SK-N-MC (cell line): ENCODE measurements around the gene GJA1.

Source experiments
- DNase-seq: peaks from one replicate; pipeline ENCODE4 v3.0.0-alpha.2; 2011; ENCODE audit warnings: low read depth, low spot score
- H3K27ac ChIP-seq: fragments of 200-600 bp; sonication (generic); 2 replicates; pipeline ENCODE4 v1.5.1; 2016; ENCODE audit warnings: mixed run types
- H3K36me3 ChIP-seq: fragments of 200-600 bp; sonication (generic); 2 replicates; pipeline ENCODE4 v1.6.1; 2017; ENCODE audit warnings: antibody characterized with exemption, low read length, mixed read lengths; ENCODE audit not compliant: insufficient read depth
- H3K4me3 ChIP-seq: fragments of 200-600 bp; sonication (generic); 2 replicates; pipeline ENCODE4 v1.5.1; 2016
- H3K9ac ChIP-seq: fragments of 200-600 bp; sonication (generic); 2 replicates; pipeline ENCODE4 v1.8.0; 2017; ENCODE audit warnings: mixed run types, mixed read lengths; ENCODE audit not compliant: insufficient read length
- H3K9me3 ChIP-seq: fragments of 200-600 bp; sonication (generic); 2 replicates; pipeline ENCODE4 v1.6.1; 2017; ENCODE audit warnings: low read depth, mild to moderate bottlenecking, antibody characterized with exemption, low read length, moderate library complexity, mixed read lengths
- EZH2 ChIP-seq: fragments of 200-600 bp; sonication (generic); IDR thresholded peaks from one replicate; pipeline ENCODE4 v1.6.1; 2017; ENCODE audit warnings: antibody characterized with exemption
- FOXP2 ChIP-seq: optimal IDR thresholded peaks from 2 replicates; pipeline ENCODE3; 2011; ENCODE audit warnings: mild to moderate bottlenecking, moderate library complexity; ENCODE audit not compliant: insufficient read depth; ENCODE audit errors: extremely low read length, control extremely low read depth
- POLR2AphosphoS5 ChIP-seq: IDR thresholded peaks from 2 replicates; pipeline ENCODE4 v1.6.1; 2012; ENCODE audit warnings: mild to moderate bottlenecking, low read depth, low read length, borderline replicate concordance

GJA1 gene

DNA sequence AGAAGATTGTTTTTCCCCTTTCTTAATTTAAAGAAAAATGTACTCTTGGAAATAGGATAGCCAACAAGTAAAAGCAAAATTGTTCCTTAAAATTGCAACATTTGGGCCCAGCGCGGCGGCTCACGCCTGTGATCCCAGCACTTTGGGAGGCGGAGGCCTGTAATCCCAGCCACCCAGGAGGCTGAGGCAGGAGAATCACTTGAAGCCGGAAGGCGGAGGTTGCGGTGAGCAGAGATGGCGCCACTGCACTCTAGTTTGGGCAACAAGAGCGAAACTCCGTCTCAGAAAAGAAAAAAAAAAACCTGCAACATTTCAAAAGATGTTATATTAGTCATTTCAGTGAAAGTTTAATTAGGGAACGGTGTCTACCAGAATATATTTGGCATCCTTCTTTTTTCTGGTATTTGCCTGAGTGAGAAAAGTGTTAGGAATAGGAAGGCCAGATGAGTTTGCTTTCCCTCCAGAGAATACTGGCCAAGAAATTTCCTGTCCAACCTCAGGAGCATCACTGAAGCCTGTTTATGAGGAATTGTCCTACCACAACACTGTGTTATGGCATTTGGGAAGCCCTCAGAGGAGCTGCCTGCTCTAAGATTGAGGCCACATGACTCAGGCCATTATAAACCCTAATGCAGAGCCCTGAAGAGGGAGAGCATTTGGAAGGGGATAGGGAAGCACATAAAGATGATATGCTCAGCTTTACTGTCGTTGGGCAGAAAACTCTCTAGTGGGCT, 1.2 kb upstream of the GJA1 start:
- H3K36me3 ChIP-seq = no peaks in the 10 kb centered on the region
- H3K9me3 ChIP-seq = no peaks in the 10 kb centered on the region
- H3K27ac ChIP-seq = peak overlapping the region; percentile 55
- no peak overlapping the region for H3K4me3 ChIP-seq
- TF ChIP-seq POLR2AphosphoS5 (no peak), EZH2 (no peak), FOXP2 (no peak)
- DNase-seq = no peak
- no peak overlapping the region for H3K9ac ChIP-seq

DNA sequence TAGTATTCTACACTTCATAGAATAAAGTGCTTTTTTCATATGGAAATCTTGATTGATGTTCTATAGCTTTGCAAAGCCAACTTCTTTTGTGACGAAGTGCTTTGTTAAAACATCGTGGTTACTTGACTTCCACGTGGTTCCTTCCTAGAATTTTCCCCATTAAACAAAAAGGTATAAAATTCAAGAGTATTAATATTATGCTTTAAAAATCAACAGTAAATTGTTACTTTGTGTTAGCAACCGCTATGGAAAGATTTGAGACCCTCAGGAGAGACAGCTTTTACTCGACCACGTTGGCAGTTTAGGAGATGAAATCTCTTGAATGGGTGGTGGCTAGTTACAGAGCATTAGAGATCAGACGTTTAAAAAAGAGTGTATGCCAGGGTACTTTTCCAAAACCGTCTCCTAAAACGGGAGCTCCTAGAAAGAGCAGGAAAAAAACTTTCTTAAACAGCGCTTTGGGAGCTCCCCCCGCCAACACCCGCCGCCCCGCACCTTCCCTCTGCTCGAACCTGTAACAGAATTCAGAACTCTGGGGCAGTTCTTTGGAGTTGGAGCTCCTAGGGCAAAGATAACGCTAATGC, 920 bp downstream of the GJA1 start:
- H3K27ac ChIP-seq = peak overlapping the region; percentile 74

DNA sequence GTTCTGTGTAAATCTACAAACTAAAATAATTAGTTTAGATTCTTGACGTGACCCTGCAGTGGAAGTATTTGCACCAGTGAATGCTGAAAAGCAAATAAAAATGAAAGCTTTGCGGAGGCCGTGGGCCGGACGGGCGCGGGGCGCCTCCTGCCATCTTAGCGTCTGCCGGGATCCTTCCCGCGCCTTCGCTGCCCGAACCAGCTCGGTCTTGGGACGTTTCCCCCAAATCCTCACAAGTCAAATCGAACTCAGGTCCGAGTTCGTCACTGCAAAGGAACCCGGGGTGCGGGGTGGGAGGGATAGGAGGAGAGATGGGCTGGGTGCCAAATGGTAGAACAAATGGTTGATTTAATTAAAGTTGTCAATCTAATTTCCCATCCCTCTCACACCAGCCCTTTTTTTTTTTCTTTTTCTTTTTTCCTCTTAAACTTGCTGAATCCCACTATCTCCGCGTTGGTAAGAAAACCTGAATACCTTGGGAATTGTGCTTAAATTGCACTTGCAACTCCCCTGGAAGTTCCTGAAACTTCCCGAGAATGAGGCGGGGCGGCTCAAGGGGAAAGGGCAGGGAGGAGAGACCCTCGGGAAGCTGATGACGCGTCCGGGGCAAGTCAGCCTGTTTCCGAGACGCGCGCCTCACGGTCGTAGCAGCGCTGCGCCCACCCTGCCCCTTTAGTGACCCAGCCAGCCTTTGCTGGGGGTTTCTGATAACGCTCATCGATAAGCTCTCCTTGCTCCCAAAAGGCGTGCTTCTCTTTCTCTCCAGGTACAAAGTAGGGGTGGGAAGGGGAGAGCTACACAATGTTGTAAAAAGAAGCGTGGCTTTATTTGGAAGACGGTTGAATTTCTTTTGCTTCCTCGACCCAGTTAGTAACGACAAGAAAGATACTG, 1.8 kb downstream of the GJA1 start:
- peak overlapping the region; percentile 74; the same call in 1 of the 2 replicates for H3K27ac ChIP-seq
- peak overlapping the region; percentile 94 for H3K4me3 ChIP-seq
- DNase-seq = no peak
- no peaks in the 10 kb centered on the region for H3K9me3 ChIP-seq
- 0 out of 2 replicates have a peak, but pooled peaks cover 3% of the 10 kb centered on the region for H3K36me3 ChIP-seq
- TF ChIP-seq POLR2AphosphoS5 (no peak), FOXP2 (no peak), EZH2 (no peak)
- H3K9ac ChIP-seq = peak overlapping the region; percentile 95

More for the DNA sequence above, 920 bp downstream of the GJA1 start:
- H3K36me3 ChIP-seq = no peaks in the 10 kb centered on the region
- peak overlapping the region; percentile 95 for H3K9ac ChIP-seq
- TF ChIP-seq EZH2 = no peak
- TF ChIP-seq POLR2AphosphoS5 = no peak
- TF ChIP-seq FOXP2 = no peak
- H3K4me3 ChIP-seq = peak overlapping the region; percentile 94
- H3K9me3 ChIP-seq = no peaks in the 10 kb centered on the region
- no peak for DNase-seq

DNA sequence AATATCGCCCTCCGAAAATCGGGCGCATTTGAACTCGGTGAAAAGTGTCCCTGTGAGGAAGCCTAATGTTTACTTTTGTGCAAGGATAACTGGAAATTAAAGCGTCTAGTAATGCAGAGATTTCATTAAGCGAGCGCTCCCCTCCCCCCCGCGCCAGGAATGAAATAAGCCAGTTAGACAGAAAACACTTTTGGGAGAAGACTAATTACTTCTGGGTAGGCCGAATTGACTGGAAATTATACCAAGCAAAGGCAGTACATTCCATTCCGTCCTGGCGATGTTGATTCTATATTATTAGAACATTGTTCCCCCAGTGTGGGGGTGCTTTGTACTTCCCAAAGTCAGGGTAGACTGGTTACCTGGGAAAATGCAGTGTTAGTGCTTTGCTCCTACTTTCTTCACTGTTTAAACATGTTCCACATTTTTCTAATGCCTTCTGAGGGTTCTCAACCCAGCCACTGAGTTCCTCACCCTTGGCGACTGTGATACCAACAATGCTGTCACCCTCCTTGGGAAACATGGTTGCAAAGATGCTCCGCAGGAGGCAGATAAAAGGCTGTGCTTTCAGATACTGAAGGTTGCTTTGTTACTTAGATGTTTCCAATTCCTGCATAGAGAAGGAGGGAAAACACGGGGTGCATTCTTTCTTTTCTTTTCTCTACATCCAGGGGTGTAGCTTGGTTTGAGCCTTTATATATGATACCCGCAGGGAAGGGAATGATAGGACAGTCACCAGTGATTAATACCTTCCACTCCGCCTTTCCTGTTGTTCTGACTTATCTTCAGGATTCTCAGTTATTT, 2.6 kb downstream of the GJA1 start:
- peak overlapping the region; percentile 94 for H3K4me3 ChIP-seq
- 0 out of 2 replicates have a peak overlapping the region, but pooled peaks have one; percentile 17 for H3K27ac ChIP-seq
- no peaks in the 10 kb centered on the region for H3K9me3 ChIP-seq
- peak overlapping the region; percentile 95 for H3K9ac ChIP-seq
- TF ChIP-seq FOXP2 (no peak), POLR2AphosphoS5 (0 out of 2 replicates have a peak, but pooled peaks have one; percentile 9)
- H3K36me3 ChIP-seq = 0 out of 2 replicates have a peak, but pooled peaks cover 3% of the 10 kb centered on the region
- no peak for DNase-seq

DNA sequence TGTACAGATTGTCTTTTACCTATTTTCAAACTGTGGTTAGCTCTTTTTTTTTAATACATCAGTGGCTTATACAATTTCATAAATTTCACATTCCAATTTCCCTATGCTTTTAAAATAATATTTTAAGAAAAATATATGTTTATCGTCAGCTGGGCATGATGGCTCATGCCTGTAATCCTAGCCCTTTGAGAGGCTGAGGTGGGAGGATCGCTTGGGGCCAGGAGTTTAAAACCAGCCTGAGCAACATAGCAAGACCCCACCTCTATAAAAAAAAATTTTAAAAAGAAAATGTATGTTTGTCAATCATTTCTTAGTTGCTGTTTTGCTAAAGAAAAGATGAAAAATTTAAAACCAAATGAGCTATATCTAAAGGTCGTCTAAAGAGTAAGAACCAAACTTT, 3.4 kb downstream of the GJA1 start:
- no peak for TF ChIP-seq EZH2
- no peaks in the 10 kb centered on the region for H3K9me3 ChIP-seq
- no peak for DNase-seq
- peak overlapping the region; percentile 21; the same call in 1 of the 2 replicates for H3K4me3 ChIP-seq
- H3K36me3 ChIP-seq = peaks cover 6% of the 10 kb centered on the region
- H3K27ac ChIP-seq = no peak overlapping the region
- no peak overlapping the region for H3K9ac ChIP-seq

DNA sequence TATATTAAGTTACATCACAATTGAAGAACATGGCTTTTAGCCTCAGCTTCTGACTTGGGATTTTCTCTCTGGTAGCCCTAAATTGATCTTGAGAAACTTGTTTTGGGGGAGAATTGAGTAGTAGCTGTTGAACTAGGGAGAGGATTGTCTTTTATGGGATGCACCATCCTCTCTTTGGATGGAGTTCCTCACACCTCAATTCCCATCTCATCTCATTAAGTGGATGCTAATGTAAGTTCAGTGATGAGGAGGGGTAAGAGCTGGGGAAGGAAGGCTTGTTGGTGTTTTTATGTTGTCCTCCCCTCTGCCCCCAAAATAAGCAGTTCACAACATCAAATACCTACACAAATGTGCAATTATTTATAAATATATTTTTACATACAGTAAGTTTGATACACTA, 4.0 kb downstream of the GJA1 start:
- DNase-seq = no peak
- TF ChIP-seq EZH2 = no peak
- no peak for TF ChIP-seq POLR2AphosphoS5
- TF ChIP-seq FOXP2 = no peak
- Histone ChIP-seq H3K4me3 (peak overlapping the region; percentile 21; the same call in 1 of the 2 replicates), H3K36me3 (peaks cover 12% of the 10 kb centered on the region), H3K27ac (no peak overlapping the region), H3K9ac (no peak overlapping the region), H3K9me3 (no peaks in the 10 kb centered on the region)

DNA sequence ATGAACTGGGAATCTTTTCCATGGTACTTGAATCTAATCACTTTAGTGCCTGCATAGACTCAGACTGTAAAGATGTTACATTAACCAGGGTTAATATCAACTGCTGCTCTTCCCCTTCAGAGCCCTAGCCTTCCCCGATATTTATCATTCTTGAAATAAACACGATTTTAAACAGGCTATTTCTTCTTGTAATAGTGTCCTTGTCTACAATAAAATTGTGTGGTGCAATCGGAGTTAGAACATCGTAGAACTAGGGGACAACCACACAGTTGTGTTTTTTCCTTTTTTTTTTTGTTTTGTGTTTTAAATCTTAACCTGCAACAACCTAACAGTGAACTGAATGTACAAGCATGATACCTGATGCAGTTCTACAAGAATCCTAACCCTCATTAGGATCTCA, 4.5 kb downstream of the GJA1 start:
- H3K4me3 ChIP-seq = peak overlapping the region; percentile 1; the same call in 1 of the 2 replicates
- TF ChIP-seq FOXP2 = no peak
- no peak for TF ChIP-seq EZH2
- TF ChIP-seq POLR2AphosphoS5 = no peak
- H3K9me3 ChIP-seq = no peaks in the 10 kb centered on the region
- H3K27ac ChIP-seq = no peak overlapping the region
- no peak overlapping the region for H3K9ac ChIP-seq
- H3K36me3 ChIP-seq = peaks cover 16% of the 10 kb centered on the region
- DNase-seq = no peak
